ENCODE results near the gene LRSAM1. TPM values are rescaled to one million over a fixed set of nuclear protein-coding genes. Genes with fewer than 3 reads are reported as not detected.
A peak's percentile ranks its signal among the peaks of the same experiment; 100 is the strongest.

LRSAM1 gene
- total and polyA plus RNA-seq, 11 donors = 21.9 to 42.2 (median 31.6) TPM

GRCh38 chr9:127438394-127438793 is 12.9 kb upstream of the LRSAM1 start:
- Histone ChIP-seq H3K9me3 (no peaks in the 10 kb centered on the region), H3K36me3 (peaks cover 16 to 100% (median 98%) of the 10 kb centered on the region in 9 donors), H3K27ac (no peak overlapping the region), H3K4me1 (no peaks in the 10 kb centered on the region), H3K27me3 (no peaks in the 10 kb centered on the region), H3K4me3 (no peak overlapping the region)
- WGBS, 4 donors = 93 to 95% (median 95%) methylated on average over 9 of the region's 9 CpGs
- ATAC-seq (no peak), DNase-seq (no peak)
- intact Hi-C loops (cut with DNase I) = no loop called here
- TF ChIP-seq POLR2A (IDR thresholded peaks at IDR 0.05) (no peak), CTCF (IDR thresholded peaks at IDR 0.05) (no peak)

GRCh38 chr9:127444283-127444920 is 6.9 kb upstream of the LRSAM1 start:
- intact Hi-C loops (cut with DNase I) = no loop called here
- WGBS, 4 donors = 87 to 99% (median 92%) methylated on average over 17 of the region's 17 CpGs
- ATAC-seq = no peak

GRCh38 chr9:127444921-127445850 is 6.1 kb upstream of the LRSAM1 start:
- WGBS, 4 donors = 95 to 96% (median 96%) methylated on average over 12 to 15 of the region's 15 CpGs
- no peak for ATAC-seq
- Histone ChIP-seq H3K27ac (no peak overlapping the region), H3K36me3 (peaks cover 0 to 98% (median 92%) of the 10 kb centered on the region in 9 donors), H3K4me1 (peaks cover 0 to 20% (median 15%) of the 10 kb centered on the region in 12 donors), H3K27me3 (no peaks in the 10 kb centered on the region), H3K9me3 (peaks cover 0 to 8% (median 0%) of the 10 kb centered on the region in 12 donors), H3K4me3 (no peak overlapping the region)
- intact Hi-C loops (cut with DNase I) = no loop called here
- no peak for TF ChIP-seq POLR2A (IDR thresholded peaks at IDR 0.05)
- TF ChIP-seq CTCF (IDR thresholded peaks at IDR 0.05) = no peak
- no peak for DNase-seq

More at GRCh38 chr9:127444283-127444920, 6.9 kb upstream of the LRSAM1 start:
- DNase-seq = no peak
- H3K27me3 ChIP-seq = no peaks in the 10 kb centered on the region
- peak overlapping the region in 1 of 12 donors; percentile 40 for H3K27ac ChIP-seq
- H3K4me1 ChIP-seq = peaks cover 0 to 12% (median 7%) of the 10 kb centered on the region in 12 donors
- no peak for TF ChIP-seq CTCF (IDR thresholded peaks at IDR 0.05)
- no peak for TF ChIP-seq POLR2A (IDR thresholded peaks at IDR 0.05)
- peaks cover 0 to 99% (median 98%) of the 10 kb centered on the region in 9 donors for H3K36me3 ChIP-seq
- H3K9me3 ChIP-seq = peaks cover 0 to 8% (median 0%) of the 10 kb centered on the region in 12 donors
- H3K4me3 ChIP-seq = no peak overlapping the region
